ENCODE results near the gene IRF4.

The IRF4 gene

DNA sequence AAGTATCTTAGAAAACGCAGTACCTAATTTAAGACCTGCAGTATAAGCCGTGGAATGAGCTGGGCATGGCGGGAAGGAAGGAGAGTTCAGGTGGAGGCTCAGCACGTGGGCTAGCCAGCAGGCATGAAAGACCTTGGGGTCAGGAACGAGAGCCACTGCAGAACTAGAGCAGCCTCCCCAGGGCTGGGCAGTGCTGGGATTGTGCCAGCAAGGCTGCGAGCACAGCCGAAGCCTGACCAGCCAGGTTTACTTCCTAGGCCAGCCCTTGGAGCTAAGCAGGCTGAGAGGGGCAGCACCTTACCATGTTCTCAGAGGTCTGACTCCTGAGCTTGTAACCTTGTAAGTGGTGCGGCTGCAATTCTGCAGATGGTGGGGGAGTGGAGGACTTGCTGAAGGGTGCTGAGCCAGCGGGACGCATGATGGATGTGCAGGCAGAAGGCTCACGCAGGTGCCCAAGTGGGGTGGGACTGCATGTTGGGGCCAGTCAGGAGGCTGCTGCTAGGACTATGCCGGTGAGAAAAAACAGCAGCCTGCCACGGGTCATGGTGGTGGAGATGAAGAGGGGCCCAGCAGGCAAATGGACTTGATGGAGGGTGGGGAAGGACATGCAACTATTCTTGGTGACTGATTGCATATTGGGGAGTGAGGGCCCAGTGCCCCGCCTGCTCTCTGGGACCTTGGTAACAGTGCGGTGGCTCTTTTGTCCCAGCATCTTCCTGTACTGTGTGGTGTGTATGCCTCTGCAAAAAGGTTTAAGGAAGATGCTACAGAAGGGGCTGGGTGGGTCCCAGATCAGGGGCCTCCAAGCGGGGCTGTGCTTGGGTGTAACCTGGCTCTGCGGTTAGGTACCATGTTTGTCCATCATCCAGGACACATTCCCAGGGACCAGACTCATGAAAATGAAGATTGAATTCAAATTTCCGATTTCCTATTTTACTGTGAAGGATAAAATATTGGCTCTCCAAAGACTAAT lies 37.6 kb upstream of the IRF4 start:
- no peak for DNase-seq

GRCh38 chr6:354631-355280 lies 36.8 kb upstream of the IRF4 start:
- DNase-seq: no peak

DNA sequence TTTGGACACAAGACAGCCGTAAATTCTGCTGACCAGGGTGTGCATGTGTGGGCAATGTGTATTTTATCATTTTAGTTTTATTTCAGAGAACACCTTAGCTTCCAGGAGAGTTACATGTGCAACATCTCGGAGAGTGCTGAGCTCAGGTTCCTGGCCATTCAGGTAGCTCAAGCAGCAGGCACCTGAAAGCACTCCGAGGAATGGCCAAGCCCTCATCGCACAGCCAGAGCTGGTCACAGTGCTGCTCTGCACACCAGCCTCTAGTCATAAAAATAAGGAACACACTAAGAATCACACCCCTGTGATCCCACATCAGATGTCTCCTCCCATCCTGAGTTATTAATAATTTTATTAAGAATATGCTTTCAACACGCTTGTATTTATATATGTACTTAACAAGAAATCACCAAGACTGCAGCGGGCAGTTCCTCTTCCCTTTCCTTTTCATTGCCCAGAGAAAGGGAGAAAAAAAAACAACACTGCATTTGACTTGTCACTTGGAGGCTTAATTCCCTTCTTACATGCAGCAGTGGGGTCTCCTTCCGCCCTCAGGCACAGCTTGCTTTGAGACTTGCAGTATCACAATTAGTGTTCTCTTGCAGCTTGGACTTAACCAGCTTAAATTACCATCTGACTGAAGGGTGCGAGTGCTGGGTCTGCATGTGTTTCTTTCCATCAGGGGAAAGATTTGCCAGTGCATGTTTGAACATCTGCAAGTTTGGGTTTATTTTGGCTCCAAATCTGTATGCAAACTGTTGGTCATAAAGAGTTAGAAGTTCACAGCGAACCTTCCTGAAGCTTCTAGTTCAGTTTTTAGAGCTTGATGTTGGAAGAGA lies 36.0 kb upstream of the IRF4 start:
- DNase-seq: no peak

DNA sequence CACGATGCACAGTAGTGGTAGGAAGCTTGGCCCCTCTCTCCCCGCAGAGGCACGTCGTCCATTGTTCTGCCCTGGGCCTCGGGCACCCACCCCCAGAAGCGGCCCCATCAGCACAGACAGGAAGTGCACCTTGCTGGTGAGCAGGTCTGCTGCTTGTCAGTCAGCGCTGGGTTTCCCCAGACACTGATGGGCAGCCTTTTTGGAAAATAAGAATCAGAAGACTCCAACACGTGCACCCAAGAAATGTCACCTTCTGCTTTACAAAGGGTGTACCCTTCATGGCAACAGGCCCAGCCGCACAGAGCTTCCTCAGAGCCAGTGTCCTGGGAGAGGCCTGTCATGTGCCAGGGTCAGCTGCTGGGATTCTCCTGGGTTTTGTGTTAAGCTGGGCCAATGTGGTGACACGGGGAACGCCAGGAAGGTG lies 34.7 kb upstream of the IRF4 start:
- no peak for DNase-seq

- no peak for DNase-seq
Measured at GRCh38 chr6:357261-357790, 34.2 kb upstream of the IRF4 start.

DNA sequence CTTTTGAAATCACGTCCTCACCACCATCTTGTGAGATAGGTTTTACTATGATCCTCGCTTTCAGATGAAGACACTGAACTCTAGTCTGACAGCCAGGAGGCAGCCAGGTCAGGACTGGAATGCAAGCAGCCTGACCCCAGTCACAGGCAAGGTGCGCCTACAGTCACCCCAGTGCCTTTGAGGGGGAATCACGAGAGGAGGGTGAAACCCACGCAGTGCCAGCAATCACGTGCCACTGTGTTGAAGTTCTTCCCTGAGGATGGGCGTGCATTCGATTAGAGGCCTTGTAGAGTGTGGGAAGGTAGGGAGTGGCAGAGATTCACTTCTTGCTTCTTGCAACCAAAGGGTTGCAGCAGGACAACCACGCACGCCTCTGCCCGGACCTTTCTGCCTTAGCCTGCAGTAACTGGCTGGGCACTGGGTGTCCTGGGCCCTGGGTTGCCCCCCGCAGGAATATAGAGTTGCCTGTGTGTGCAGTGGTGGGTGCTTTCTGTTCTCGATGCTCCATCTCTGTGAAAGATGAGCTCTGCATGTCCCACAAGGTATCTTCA lies 33.7 kb upstream of the IRF4 start:
- no peak for DNase-seq

DNA sequence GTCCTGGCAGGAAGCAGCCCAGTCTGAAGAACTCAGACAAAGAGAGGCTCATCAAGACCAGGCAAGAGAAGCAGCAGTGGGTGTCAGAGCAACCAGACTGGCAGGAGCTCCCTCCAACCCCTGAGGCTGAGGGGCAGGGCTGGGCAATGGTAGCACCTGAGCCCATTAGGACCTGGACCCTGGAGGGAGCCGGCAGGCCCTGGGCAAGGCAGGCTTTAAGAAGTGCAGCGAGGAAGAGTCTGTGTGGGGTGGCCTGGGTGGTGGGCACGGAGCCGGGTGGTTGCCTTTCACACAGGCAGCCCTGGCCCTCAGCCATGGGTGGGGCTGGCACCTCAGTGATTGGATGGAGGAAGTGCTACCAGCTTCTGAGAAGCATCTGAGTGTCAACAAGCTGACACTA lies 33.1 kb upstream of the IRF4 start:
- no peak for DNase-seq

GRCh38 chr6:358847-359246 lies 32.7 kb upstream of the IRF4 start:
- DNase-seq: no peak

DNA sequence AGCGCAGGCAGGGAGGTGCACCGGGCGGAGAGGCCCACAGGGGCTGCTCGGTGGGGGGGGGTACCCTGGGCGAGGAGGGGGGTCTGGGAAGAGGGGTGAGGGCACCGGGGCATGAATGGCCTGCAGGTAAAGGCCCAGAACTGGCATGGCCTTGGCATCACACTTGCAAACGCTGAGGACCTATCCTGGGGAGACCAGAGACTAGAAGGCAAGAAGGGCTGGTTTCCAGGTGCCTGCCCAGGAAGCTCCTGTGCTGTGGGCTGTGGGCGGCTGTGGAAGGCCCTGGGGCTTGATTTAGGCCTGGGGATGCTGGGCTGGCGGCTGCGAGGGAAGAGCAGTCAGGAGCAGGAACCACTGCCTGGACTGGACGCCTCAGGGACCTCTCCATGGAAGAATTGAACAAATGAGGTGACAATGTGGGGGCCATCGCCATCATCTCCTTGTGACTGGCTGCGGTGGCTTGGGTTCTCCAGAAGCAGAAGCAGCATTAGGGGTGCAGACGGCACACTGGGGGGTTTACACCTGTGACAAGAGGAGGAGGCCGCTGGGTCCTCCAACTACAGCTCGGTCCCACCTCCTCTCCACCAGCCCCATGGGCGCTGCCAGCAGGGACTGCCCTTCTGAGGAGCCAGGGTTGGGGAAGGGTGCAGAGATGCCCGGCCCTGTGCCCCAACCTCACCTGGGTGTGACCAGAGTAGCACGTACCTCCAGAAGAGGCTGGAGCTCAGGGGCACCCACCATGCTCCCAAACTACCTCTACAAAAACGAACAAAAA lies 32.1 kb upstream of the IRF4 start:
- DNase-seq: no peak

- DNase-seq: no peak
Measured at GRCh38 chr6:360349-360748, 31.2 kb upstream of the IRF4 start.

DNA sequence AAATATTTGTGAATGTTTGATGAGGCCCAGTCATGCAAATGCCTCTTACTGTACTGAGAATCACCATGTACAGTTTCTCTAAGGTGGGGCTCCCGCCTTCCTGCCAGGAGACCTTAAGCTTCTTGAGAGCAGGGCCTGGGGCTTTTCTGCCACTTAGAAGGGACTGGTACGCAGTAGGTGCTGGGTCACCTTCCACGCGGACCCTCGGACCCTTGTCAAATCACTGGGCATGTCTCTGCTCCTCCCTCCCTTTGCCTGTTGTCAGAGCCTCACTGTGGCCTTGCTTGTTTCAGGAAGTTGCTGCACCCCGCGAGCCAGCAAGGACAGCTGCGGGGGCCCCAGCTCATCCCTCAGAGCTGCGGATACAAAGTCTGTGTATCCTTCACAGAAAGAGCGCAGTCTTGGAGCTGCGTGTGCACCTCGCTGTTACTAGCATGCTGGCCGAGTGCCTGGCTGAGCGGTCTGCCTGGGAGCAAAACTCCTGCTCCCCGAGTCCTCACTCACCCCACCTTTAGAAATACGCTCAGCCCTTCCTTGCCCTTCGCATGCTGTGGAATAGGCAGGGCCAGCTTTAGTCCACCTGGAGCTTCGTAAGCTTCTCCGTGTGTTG lies 30.7 kb upstream of the IRF4 start:
- DNase-seq: no peak

GRCh38 chr6:361411-362132 lies 30.0 kb upstream of the IRF4 start:
- DNase-seq: no peak

DNA sequence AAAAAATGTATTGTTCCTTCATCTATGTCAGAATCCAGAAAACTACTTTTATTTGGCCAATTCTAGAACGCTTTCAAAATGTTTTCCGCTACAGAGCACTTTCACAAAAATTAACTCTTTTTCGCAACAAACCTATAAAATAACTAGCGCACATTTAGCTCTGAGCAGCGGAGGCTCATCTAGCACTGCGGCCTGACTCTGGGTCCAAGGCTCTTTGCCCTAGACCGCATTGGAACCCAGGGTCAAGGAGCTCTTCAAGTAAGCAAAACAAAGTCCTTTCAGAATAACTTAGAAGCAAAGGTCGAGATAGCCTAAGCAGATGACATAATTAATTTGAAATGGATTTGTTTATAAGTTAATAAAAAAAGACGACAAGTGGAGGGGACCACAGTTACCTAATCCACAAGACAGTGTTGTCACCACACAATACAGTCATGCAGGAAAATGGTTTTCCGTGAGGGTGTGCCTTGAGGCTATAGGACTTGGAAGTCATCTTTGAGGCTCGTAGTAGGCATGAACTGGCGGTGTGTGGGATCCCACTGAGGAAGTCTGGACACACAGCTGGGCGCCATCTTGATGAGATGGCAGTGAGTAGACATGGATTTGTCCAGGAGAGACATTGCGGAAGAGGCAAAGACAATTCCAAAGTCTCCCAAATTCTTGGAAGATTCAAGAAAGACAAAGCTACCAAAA lies 29.2 kb upstream of the IRF4 start:
- no peak for DNase-seq

- no peak for DNase-seq
Measured at GRCh38 chr6:362924-363249, 28.7 kb upstream of the IRF4 start.

GRCh38 chr6:363291-363690 lies 28.3 kb upstream of the IRF4 start:
- DNase-seq: no peak

DNA sequence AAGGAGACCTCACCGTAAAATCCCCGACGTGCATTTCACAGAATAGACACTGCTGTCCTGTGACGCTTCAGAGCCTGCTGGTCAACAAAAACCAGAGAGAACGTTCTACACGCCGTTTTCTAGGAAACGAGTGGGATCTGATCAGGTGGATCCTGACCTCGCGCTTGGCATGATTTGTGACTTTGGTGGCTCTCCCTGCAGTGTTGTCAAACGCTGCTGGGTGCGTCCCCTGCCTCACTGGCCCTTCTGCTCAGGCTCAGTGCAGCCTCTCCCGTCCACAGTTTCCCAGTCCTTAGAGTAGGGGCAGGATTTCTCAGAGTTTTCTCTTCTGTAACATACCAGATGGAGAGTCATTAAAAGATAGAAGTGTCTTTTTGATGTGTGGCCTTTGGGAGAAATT lies 27.6 kb upstream of the IRF4 start:
- DNase-seq: no peak

DNA sequence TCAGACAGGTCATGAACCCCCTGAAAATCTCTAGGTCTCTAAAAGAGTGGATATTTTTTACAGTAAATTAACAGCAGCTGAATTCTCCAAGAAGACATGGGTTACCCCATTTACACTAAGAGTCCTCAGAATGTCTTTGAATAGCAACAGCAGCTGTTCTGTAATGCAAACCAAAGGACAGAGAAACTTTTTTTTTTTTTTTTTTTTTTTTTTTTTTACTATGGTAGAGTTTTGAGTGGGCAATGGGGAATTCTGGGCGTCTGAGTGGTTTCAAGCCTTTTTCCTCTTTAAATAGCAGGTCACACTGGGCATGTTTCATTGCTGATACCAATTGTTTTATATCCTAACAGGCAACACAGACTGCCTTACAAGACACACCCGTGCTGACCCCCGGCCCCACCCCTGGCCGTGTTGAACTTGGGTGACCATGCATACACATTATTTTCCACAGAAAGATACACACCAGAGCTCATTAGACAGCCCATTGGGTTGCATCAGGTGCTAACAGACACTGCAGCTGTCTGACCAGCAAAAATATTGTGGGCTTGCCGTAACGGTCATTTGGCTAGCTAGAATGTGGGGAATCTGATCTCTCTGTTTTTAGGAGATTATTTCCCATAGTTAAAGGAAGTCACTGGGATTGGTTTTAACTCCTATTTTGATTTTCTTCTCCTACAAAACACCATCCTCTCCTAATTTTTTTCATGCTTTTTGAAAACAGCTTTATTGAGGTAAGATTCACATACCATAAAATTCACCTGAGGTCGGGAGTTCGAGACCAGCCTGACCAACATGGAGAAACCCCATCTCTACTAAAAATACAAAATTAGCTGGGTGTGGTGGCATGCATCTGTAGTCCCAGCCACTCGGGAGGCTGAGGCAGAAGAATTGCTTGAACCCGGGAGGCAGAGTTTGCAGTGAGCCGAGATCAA lies 26.7 kb upstream of the IRF4 start:
- DNase-seq: no peak

DNA sequence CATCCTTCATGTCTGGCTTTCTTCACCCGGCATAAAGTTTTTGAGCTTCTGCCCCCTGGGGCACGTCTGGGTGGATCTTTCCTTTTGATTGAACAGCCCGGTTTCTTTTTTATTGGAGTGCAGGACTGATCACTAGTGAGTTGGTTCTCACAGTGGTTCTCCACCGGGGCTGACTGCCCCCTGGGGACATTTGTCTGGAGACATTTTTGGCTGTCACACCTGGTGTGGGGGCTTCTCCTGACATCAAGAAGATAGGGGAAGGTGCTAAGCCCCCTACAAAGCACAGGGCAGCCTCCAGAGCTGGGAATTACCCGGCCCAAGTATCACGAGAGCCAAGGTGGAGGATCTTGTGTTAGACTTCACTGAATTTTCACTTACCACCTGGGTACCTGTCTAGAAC lies 25.7 kb upstream of the IRF4 start:
- no peak for DNase-seq

Data from fibroblast of skin of right quadriceps (primary cell).